ENCODE measurements around the gene KCNH1.

KCNH1 gene

DNA sequence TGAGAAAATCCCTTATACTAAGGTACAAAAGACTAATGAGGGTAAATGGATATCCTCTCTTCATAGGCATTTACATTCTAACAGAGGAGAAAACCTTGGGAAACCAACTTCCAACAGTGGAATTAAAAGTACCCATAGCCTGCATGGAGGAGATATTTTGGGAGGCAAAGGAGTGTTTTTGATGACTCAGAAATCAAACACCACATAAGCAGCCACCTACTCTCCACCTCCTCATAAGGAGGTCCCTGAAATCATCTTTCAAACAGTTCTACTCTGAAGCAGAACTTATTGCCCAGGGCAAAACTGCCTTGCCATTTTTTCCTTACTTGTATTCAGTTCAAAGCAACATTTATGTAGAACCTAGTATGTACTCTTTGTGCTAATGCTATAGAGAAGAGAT, 211.3 kb downstream of the KCNH1 start:
- no peak overlapping the region for H3K4me3 ChIP-seq (ENCODE audit: low read depth, low read length)
- TF ChIP-seq CTCF (IDR thresholded peaks at IDR 0.05; ENCODE audit: insufficient read depth, low read depth, low read length, missing control alignments), result no peak
- no peak for DNase-seq (ENCODE audit: low read depth)

GRCh38 chr1:210920716-210921694, 212.9 kb downstream of the KCNH1 start:
- no peak overlapping the region for H3K4me3 ChIP-seq (ENCODE audit: low read depth, low read length)
- TF ChIP-seq CTCF (IDR thresholded peaks at IDR 0.05; ENCODE audit: insufficient read depth, low read depth, low read length, missing control alignments), result no peak
- no peak for DNase-seq (ENCODE audit: low read depth)

DNA sequence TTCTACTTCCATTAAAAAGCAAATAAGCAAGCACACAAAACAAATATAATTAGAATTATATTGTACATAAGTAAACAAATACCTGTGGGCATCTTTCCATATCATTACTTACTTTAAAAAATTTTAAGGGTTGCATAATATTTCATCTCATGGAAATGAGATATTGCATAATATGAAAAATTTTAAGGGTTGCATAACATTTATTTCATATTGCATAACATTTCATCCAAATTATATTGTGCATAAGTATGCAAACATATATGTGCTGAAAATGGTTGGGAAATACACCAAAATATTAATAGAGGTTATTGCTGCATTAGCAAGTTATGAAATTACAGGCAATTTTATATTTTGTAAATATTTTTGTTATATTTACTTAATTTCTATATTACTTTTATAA, 213.7 kb downstream of the KCNH1 start:
- no peak for DNase-seq (ENCODE audit: low read depth)
- TF ChIP-seq CTCF (IDR thresholded peaks at IDR 0.05; ENCODE audit: insufficient read depth, low read depth, low read length, missing control alignments), result no peak
- no peak overlapping the region for H3K4me3 ChIP-seq (ENCODE audit: low read depth, low read length)

DNA sequence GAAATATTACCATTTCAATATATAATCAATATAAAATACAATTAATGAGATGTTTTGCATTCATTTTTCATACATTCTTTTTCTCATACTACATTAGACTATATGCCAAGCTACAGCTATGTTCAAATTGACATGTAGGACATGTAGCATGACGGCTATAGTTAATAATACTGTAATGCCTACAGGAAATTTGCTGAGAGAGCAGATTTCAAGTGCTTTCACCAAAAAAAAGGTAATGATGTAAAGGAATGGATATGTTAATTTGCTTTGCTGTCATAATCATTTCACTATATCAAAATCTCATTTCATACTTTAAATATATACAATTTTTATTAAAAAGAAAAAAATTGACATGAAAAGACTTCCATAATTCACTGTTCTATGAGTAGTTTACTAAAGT, 215.1 kb downstream of the KCNH1 start:
- H3K4me3 ChIP-seq (ENCODE audit: low read depth, low read length), result no peak overlapping the region
- TF ChIP-seq CTCF (IDR thresholded peaks at IDR 0.05; ENCODE audit: insufficient read depth, low read depth, low read length, missing control alignments), result no peak
- DNase-seq (ENCODE audit: low read depth), result no peak

GRCh38 chr1:210917560-210918169, 216.3 kb downstream of the KCNH1 start:
- H3K4me3 ChIP-seq (ENCODE audit: low read depth, low read length), result no peak overlapping the region
- TF ChIP-seq CTCF (IDR thresholded peaks at IDR 0.05; ENCODE audit: insufficient read depth, low read depth, low read length, missing control alignments), result no peak
- DNase-seq (ENCODE audit: low read depth), result no peak

GRCh38 chr1:210916548-210916947, 217.4 kb downstream of the KCNH1 start:
- no peak overlapping the region for H3K4me3 ChIP-seq (ENCODE audit: low read depth, low read length)
- TF ChIP-seq CTCF (IDR thresholded peaks at IDR 0.05; ENCODE audit: insufficient read depth, low read depth, low read length, missing control alignments), result no peak
- DNase-seq (ENCODE audit: low read depth), result no peak
